Measurements from ENCODE around the gene PAX5.

DNA sequence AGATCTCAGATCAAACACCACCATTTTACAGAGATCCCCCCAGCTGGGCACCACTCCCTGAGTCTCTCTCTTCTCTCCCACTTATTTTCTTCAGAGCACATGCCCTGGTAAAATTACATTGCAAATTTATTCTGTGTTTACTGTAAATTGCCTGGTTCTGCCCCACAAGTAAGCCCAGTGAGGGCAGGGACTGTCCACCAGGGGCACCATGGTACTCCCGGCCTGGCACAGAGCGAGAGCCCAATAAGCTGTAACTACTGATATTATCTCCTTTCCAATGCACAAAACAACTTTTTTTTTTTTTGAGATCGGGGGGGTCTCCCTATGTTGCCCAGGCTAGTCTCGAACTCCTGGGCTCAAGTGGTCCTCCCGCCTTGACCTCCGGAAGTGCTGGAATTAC is 123.0 kb downstream of the PAX5 start:
- TF ChIP-seq, protein P1, sequence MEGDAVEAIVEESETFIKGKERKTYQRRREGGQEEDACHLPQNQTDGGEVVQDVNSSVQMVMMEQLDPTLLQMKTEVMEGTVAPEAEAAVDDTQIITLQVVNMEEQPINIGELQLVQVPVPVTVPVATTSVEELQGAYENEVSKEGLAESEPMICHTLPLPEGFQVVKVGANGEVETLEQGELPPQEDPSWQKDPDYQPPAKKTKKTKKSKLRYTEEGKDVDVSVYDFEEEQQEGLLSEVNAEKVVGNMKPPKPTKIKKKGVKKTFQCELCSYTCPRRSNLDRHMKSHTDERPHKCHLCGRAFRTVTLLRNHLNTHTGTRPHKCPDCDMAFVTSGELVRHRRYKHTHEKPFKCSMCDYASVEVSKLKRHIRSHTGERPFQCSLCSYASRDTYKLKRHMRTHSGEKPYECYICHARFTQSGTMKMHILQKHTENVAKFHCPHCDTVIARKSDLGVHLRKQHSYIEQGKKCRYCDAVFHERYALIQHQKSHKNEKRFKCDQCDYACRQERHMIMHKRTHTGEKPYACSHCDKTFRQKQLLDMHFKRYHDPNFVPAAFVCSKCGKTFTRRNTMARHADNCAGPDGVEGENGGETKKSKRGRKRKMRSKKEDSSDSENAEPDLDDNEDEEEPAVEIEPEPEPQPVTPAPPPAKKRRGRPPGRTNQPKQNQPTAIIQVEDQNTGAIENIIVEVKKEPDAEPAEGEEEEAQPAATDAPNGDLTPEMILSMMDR (IDR thresholded peaks at IDR 0.05; ENCODE audit: poor library complexity, severe bottlenecking) = no peak
- no peak for TF ChIP-seq RAD21 (conservative IDR thresholded peaks at IDR 0.05)
- no peak for TF ChIP-seq EP300 (conservative IDR thresholded peaks at IDR 0.05; ENCODE audit: poor library complexity, severe bottlenecking)
- TF ChIP-seq, protein P2, sequence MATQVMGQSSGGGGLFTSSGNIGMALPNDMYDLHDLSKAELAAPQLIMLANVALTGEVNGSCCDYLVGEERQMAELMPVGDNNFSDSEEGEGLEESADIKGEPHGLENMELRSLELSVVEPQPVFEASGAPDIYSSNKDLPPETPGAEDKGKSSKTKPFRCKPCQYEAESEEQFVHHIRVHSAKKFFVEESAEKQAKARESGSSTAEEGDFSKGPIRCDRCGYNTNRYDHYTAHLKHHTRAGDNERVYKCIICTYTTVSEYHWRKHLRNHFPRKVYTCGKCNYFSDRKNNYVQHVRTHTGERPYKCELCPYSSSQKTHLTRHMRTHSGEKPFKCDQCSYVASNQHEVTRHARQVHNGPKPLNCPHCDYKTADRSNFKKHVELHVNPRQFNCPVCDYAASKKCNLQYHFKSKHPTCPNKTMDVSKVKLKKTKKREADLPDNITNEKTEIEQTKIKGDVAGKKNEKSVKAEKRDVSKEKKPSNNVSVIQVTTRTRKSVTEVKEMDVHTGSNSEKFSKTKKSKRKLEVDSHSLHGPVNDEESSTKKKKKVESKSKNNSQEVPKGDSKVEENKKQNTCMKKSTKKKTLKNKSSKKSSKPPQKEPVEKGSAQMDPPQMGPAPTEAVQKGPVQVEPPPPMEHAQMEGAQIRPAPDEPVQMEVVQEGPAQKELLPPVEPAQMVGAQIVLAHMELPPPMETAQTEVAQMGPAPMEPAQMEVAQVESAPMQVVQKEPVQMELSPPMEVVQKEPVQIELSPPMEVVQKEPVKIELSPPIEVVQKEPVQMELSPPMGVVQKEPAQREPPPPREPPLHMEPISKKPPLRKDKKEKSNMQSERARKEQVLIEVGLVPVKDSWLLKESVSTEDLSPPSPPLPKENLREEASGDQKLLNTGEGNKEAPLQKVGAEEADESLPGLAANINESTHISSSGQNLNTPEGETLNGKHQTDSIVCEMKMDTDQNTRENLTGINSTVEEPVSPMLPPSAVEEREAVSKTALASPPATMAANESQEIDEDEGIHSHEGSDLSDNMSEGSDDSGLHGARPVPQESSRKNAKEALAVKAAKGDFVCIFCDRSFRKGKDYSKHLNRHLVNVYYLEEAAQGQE (IDR thresholded peaks at IDR 0.05; ENCODE audit: borderline replicate concordance) = no peak
- no peak for TF ChIP-seq MXI1 (conservative IDR thresholded peaks at IDR 0.05; ENCODE audit: poor library complexity, severe bottlenecking)
- TF ChIP-seq EZH2 (IDR thresholded peaks at IDR 0.05; ENCODE audit: borderline replicate concordance, insufficient read depth, low read length, poor library complexity, severe bottlenecking) = no peak
